Calu3 (cell line): ENCODE measurements around the gene ACSBG1. TPM values are rescaled to one million over a fixed set of nuclear protein-coding genes. Genes with fewer than 3 reads are reported as not detected.

ENCODE experiments used
- BruUV-seq: library from RNA; stranded (reverse); fragments of 400-500 nt; replicated peaks from 2 replicates; lab custom pipeline; 2021; lab: Mats Ljungman, UMichigan
- CTCF ChIA-PET: fragments of 300-600 bp; sonication (Branson Sonifier 250); formaldehyde crosslinking; loops from one replicate; lab custom pipeline; 2022; ENCODE audit warnings: antibody characterized with exemption; lab: Charles Lee
- DNase-seq: peaks from one replicate; pipeline ENCODE4 v3.0.0; 2022
- H3K27ac Mint-ChIP-seq: one replicate; pipeline ENCODE4 v1.8.0; 2022; ENCODE audit warnings: mixed read lengths; ENCODE audit not compliant: unreplicated experiment
- H3K27me3 Mint-ChIP-seq: one replicate; pipeline ENCODE4 v1.8.0; 2022; ENCODE audit warnings: mixed read lengths; ENCODE audit not compliant: unreplicated experiment
- H3K36me3 Mint-ChIP-seq: one replicate; pipeline ENCODE4 v1.8.0; 2022; ENCODE audit warnings: mild to moderate bottlenecking, moderate library complexity, mixed read lengths; ENCODE audit not compliant: insufficient read depth, unreplicated experiment
- H3K4me1 Mint-ChIP-seq: one replicate; pipeline ENCODE4 v1.8.0; 2022; ENCODE audit warnings: mild to moderate bottlenecking, low read depth, mixed read lengths; ENCODE audit not compliant: unreplicated experiment
- H3K4me3 Mint-ChIP-seq: one replicate; pipeline ENCODE4 v1.8.0; 2022; ENCODE audit warnings: mild to moderate bottlenecking, low read depth, moderate library complexity, mixed read lengths; ENCODE audit not compliant: unreplicated experiment
- H3K9me3 Mint-ChIP-seq: one replicate; pipeline ENCODE4 v1.8.0; 2022; ENCODE audit warnings: low read depth, mixed read lengths; ENCODE audit not compliant: unreplicated experiment
- CTCF ChIP-seq: fragments of 200-600 bp; IDR thresholded peaks from one replicate; pipeline ENCODE4 v1.8.0; 2022; ENCODE audit warnings: antibody characterized with exemption; ENCODE audit not compliant: unreplicated experiment
- intact Hi-C: fragments of 100-400 bp; cut with micrococcal nuclease; formaldehyde crosslinking; loops from one replicate; pipeline ENCODE4 v1.10.0; 2022; ENCODE audit not compliant: unreplicated experiment
- total RNA-seq: library from RNA; stranded (reverse); gene quantifications from 2 replicates; pipeline ENCODE4 v1.2.3, GENCODE V29; 2022

Gene ACSBG1
- total RNA-seq, 1 experiment from 2014 or later = 0.45 TPM

- Mint-ChIP-seq H3K27me3 (peaks cover 23% of the 10 kb centered on the region), H3K4me1 (no peaks in the 10 kb centered on the region)
- CTCF ChIA-PET = interaction anchor here (0.5 kb wide), 1 partner anchor 740 kb away, joined by 4 read pairs; no protein-coding TSS in a partner anchor
Measured at GRCh38 chr15:78182336-78182700, 52.0 kb downstream of the ACSBG1 start.

GRCh38 chr15:78179906-78180305, 54.5 kb downstream of the ACSBG1 start:
- no peak overlapping the region for H3K4me3 Mint-ChIP-seq
- no peak for TF ChIP-seq CTCF
- H3K27me3 Mint-ChIP-seq = peaks cover 3% of the 10 kb centered on the region
- H3K36me3 Mint-ChIP-seq = no peaks in the 10 kb centered on the region
- H3K27ac Mint-ChIP-seq = no peak overlapping the region
- DNase-seq = no peak
- H3K4me1 Mint-ChIP-seq = no peaks in the 10 kb centered on the region
- no TSS peak for BruUV-seq
- CTCF ChIA-PET = interaction anchor here (0.9 kb wide), 1 partner anchor 60 kb away, joined by 3 read pairs; no protein-coding TSS in a partner anchor
- H3K9me3 Mint-ChIP-seq = no peaks in the 10 kb centered on the region
- intact Hi-C loops = loop anchor here (5.0 kb wide), 1 partner anchor 48 kb away; the partner anchor contains the start of gene CIB2

More at GRCh38 chr15:78182336-78182700, 52.0 kb downstream of the ACSBG1 start:
- BruUV-seq = no TSS peak
- Mint-ChIP-seq H3K4me3 (no peak overlapping the region), H3K27ac (no peak overlapping the region), H3K36me3 (no peaks in the 10 kb centered on the region), H3K9me3 (no peaks in the 10 kb centered on the region)
- TF ChIP-seq CTCF = no peak
- intact Hi-C loops = no loop called here
- no peak for DNase-seq

GRCh38 chr15:78179286-78179840, 55.0 kb downstream of the ACSBG1 start:
- BruUV-seq = no TSS peak
- no peaks in the 10 kb centered on the region for H3K36me3 Mint-ChIP-seq
- H3K27me3 Mint-ChIP-seq = no peaks in the 10 kb centered on the region
- no peak for TF ChIP-seq CTCF
- intact Hi-C loops = loop anchor here (5.0 kb wide), 1 partner anchor 47 kb away; the partner anchor contains the start of gene CIB2
- no peaks in the 10 kb centered on the region for H3K9me3 Mint-ChIP-seq
- no peak overlapping the region for H3K4me3 Mint-ChIP-seq
- DNase-seq = no peak
- CTCF ChIA-PET = interaction anchor here (0.9 to 2.3 kb wide), 2 partner anchors 16 to 61 kb away, joined by 3 to 8 read pairs; no protein-coding TSS in a partner anchor
- H3K27ac Mint-ChIP-seq = no peak overlapping the region
- no peaks in the 10 kb centered on the region for H3K4me1 Mint-ChIP-seq

- no peak for TF ChIP-seq CTCF
- H3K4me1 Mint-ChIP-seq = no peaks in the 10 kb centered on the region
- no peaks in the 10 kb centered on the region for H3K27me3 Mint-ChIP-seq
- CTCF ChIA-PET = interaction anchor here (0.6 to 3.0 kb wide), 5 partner anchors 17 to 63 kb away, joined by 3 to 18 read pairs (median 4); partner anchors contain the start of genes CIB2 and IDH3A
- intact Hi-C loops = loop anchor here (5.0 kb wide), 1 partner anchor 46 kb away; the partner anchor contains the start of gene CIB2
- no peak overlapping the region for H3K4me3 Mint-ChIP-seq
- H3K9me3 Mint-ChIP-seq = no peaks in the 10 kb centered on the region
- H3K27ac Mint-ChIP-seq = no peak overlapping the region
- BruUV-seq = no TSS peak
- H3K36me3 Mint-ChIP-seq = no peaks in the 10 kb centered on the region
- DNase-seq = no peak
Measured at GRCh38 chr15:78178064-78178463, 56.3 kb downstream of the ACSBG1 start.
